Mucosa of descending colon (tissue), 3 donors: Measurements from ENCODE around the gene ADAMTS18. TPM values are rescaled to one million over a fixed set of nuclear protein-coding genes. Genes with fewer than 3 reads are reported as not detected.
"Not testable (repeated sequence)": the region's sequence is repeated elsewhere in the genome, so short reads cannot be mapped to it uniquely, and the experiment has no call there.

Source experiments
- ATAC-seq: fragments of 200-7000 bp; cut with Tn5 transposase; one replicate; pipeline ENCODE4 v1.9.1; 2020; ENCODE audit warnings: mild to moderate bottlenecking, moderate library complexity
- DNase-seq, 3 donors: peaks; one replicate each; pipeline ENCODE4 v3.0.0-alpha.2; 2020
- H3K36me3 ChIP-seq: fragments of 200-600 bp; one replicate; pipeline ENCODE4 v1.8.0; 2021; ENCODE audit warnings: low read depth, mild to moderate bottlenecking
- H3K4me1 ChIP-seq: fragments of 200-600 bp; one replicate; pipeline ENCODE4 v1.8.0; 2021; ENCODE audit warnings: low read depth, mild to moderate bottlenecking
- H3K4me3 ChIP-seq: fragments of 200-600 bp; one replicate; pipeline ENCODE4 v1.8.0; 2021; ENCODE audit warnings: mild to moderate bottlenecking
- H3K9me3 ChIP-seq: fragments of 200-600 bp; one replicate; pipeline ENCODE4 v1.8.0; 2021; ENCODE audit warnings: mild to moderate bottlenecking
- intact Hi-C, 2 donors: fragments of 100-400 bp; cut with DNase I in 1 of 2; cut with micrococcal nuclease in 1 of 2; formaldehyde crosslinking; loops; one replicate each; pipeline versions ENCODE4 v1.11.0 to v1.11.1; 2022; cut with DNase I, micrococcal nuclease
- total RNA-seq, 3 donors: library from RNA; stranded (reverse); fragmentation: NEBNext Ultra II Directional in 2 of 3; extraction: Animal tissue kit (Norgen Biotek cat#: 25700) in 2 of 3; gene quantifications; one replicate each; pipeline versions ENCODE4 v1.2.1 to v1.2.4, GENCODE V29; 2021 to 2023
- TF ChIP-seq, protein P1 (sequence below): fragments of 200-600 bp; IDR thresholded peaks from one replicate; pipeline ENCODE4 v1.8.0; 2022; ENCODE audit warnings: antibody characterized with exemption, mild to moderate bottlenecking
- donor health status: DM: no; HTN: no; CAD: no; lungs with moderate emphysema.
- donor health status: DM: no; HTN: no; CAD: no.
- donor health status: DM: no; HTN: yes; CAD: no.

The ADAMTS18 gene
- total RNA-seq, 3 donors from 2014 or later = 0.20 to 0.22 TPM; not detected in 1

DNA sequence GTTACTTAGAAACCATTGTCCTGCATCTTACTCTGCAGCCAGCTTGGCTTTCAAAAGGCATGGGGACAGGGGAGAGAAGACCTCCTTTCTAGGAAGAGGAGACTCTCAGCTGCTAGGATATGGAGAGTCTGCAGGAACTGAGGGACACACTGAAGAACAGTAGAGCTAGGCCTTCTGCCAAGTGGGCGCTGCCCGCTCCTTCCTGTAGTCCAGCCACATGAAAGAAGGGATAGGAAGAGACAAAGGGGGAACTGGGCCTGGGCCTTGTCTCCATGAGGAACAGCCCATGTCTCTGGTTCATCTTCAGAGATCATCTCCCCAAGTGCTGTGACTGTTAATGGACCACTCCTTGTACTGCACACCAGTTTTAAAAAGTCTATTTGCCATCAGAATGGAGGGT is 157.3 kb downstream of the ADAMTS18 start:
- intact Hi-C loops = no loop called here
- DNase-seq (no peak), ATAC-seq (no peak)
- no peaks in the 10 kb centered on the region for H3K4me1 ChIP-seq
- TF ChIP-seq, protein P1, sequence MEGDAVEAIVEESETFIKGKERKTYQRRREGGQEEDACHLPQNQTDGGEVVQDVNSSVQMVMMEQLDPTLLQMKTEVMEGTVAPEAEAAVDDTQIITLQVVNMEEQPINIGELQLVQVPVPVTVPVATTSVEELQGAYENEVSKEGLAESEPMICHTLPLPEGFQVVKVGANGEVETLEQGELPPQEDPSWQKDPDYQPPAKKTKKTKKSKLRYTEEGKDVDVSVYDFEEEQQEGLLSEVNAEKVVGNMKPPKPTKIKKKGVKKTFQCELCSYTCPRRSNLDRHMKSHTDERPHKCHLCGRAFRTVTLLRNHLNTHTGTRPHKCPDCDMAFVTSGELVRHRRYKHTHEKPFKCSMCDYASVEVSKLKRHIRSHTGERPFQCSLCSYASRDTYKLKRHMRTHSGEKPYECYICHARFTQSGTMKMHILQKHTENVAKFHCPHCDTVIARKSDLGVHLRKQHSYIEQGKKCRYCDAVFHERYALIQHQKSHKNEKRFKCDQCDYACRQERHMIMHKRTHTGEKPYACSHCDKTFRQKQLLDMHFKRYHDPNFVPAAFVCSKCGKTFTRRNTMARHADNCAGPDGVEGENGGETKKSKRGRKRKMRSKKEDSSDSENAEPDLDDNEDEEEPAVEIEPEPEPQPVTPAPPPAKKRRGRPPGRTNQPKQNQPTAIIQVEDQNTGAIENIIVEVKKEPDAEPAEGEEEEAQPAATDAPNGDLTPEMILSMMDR = no peak
- H3K36me3 ChIP-seq = no peaks in the 10 kb centered on the region
- no peaks in the 10 kb centered on the region for H3K9me3 ChIP-seq
- H3K4me3 ChIP-seq = no peak overlapping the region

DNA sequence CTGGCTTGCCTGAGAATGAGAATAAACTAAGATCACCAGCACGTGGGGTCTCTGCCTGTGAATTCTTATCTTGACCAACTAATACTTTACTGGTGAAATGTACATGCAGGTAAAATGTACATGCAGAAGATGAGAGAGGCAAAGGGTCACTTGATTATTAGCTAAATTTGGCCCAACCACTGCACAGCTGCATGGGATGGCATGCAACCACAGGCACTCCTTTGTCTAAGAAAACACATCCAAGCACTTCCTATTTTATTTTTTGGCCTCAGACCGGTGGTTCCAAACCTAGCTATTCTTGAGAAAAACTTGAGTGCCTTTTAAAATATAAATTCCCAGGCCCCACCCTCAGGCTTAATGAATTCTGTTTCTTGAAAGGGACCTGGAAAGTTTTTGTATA is 157.7 kb downstream of the ADAMTS18 start:
- ATAC-seq (no peak), DNase-seq (no peak)
- TF ChIP-seq, protein P1 = no peak
- Histone ChIP-seq H3K36me3 (no peaks in the 10 kb centered on the region), H3K4me1 (no peaks in the 10 kb centered on the region), H3K4me3 (no peak overlapping the region), H3K9me3 (no peaks in the 10 kb centered on the region)
- intact Hi-C loops = no loop called here

DNA sequence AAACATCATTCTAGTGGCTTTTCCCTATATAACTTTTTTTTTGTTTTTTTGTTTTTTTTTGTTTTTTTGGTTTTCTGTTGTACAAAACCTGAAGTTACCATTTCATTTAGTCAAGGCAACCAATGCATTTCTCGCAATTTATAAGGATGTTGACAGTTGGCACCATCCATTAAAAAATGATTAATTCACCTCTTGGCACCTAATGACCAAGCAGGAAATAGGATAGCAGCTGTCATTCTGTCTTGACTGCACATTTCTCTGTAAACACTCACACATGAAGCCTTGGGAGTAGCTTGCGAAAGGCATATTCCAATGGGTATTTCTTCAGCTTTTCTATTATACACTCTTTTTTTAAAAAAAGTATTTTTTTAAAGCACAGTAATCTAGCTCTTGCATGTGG is 158.2 kb downstream of the ADAMTS18 start:
- intact Hi-C loops = no loop called here
- ATAC-seq (no peak), DNase-seq (no peak)
- no peak overlapping the region for H3K4me3 ChIP-seq
- H3K36me3 ChIP-seq = no peaks in the 10 kb centered on the region
- no peaks in the 10 kb centered on the region for H3K4me1 ChIP-seq
- TF ChIP-seq, protein P1 = no peak
- no peaks in the 10 kb centered on the region for H3K9me3 ChIP-seq

DNA sequence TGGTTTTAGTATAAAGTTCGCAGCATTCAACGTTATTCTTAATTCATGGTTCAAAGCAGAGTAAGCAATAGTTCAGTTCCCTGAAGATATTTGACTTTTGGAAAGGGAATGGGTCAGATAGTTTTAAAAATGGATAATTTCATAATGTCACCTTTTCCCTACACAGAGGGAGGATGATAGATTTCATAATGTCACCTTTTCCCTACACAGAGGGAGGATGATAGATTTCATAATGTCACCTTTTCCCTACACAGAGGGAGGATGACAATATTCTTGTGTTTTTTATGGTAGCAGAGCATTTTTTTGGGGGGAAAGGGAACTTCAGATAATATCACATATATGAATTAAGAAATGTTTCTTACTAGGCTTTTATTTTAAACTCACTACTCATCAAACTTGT is 159.5 kb downstream of the ADAMTS18 start:
- H3K36me3 ChIP-seq, ATAC-seq, intact Hi-C loops, H3K9me3 ChIP-seq, DNase-seq, H3K4me1 ChIP-seq, H3K4me3 ChIP-seq: not testable (repeated sequence)

DNA sequence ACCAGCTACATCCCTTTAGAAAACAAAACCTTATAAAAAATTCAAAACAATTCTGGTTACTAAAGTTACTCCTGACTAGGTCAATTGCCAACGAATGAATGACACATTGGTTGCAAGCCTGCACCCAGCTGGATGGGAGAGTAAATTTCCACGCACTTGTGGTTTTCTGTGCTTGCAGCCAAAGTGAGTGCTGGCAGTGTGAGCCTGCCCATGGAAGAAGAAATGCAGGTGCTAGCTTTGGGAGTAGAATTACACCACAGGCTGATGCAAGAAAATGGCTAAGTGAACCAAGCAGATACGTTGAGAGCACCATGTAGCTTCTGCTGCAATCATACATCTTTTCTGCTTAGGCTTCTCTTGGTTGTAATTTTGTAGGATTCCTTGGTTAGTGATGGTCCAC is 161.0 kb downstream of the ADAMTS18 start:
- ATAC-seq (no peak), DNase-seq (no peak)
- intact Hi-C loops = no loop called here
- H3K36me3 ChIP-seq = no peaks in the 10 kb centered on the region
- no peaks in the 10 kb centered on the region for H3K4me1 ChIP-seq
- H3K4me3 ChIP-seq = no peak overlapping the region
- H3K9me3 ChIP-seq = no peaks in the 10 kb centered on the region
- TF ChIP-seq, protein P1 = no peak

DNA sequence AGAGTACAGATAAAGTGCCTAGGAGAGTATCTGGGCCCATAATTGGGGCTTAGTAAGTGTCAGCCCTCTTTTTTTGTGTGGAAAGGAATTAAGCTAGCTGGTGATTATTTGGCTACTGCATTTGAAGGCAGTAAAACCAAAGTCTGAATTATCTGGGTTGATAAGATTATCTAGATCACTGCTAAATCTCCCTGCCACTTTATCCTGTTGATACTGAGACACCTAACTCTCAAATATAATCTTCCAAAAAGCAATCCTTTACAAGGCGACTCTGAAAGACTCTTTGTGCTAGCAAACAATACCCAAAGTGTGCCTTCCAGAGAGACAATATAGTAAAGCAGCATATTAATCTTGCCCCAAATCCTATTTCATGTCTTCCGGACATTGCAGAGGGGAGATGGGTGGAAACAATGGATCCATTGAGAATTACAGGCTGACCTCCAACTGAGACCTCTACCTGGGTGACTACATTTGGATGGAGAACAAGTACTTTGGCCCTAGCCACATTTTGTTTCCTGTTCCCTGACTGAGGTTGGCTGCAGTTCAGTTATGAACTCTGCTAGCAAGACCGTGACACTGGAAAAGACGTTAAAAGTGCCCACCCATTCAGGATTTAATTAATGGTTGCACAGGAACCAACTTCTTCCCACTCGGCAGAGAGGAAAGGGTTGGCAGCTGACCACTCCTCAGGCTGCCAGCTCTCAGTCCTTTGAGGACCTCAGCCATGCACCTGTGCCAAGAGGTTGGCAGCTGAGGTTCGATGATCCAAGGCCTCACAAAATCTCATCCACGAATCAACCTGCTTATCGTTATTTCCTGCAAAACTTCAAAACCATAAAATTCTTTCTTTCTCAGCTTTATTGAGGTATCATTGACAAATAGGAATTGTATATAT is 163.1 kb downstream of the ADAMTS18 start:
- Histone ChIP-seq H3K36me3 (no peaks in the 10 kb centered on the region), H3K4me1 (no peaks in the 10 kb centered on the region), H3K9me3 (no peaks in the 10 kb centered on the region), H3K4me3 (no peak overlapping the region)
- no peak for DNase-seq
- ATAC-seq = no peak
- intact Hi-C loops = no loop called here
- TF ChIP-seq, protein P1 = no peak

DNA sequence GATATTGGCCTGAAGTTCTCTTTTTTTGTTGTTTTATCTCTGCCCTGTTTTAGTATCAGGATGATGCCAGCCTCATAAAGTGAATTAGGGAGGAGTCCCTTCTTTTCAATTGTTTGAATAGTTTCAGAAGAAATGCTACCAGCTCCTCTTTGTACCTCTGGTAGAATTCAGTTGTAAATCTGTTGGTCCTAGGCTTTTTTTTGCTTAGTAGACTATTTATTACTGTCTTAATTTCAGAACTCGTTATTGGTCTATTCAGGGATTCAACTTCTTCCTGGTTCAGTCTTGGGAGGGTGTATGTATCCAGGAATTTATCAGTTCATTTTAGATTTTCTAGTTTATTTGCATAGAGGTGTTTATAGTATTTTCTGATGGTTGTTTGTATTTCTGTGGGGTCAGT is 168.6 kb downstream of the ADAMTS18 start:
- H3K9me3 ChIP-seq, H3K36me3 ChIP-seq, H3K4me1 ChIP-seq, DNase-seq, ATAC-seq, H3K4me3 ChIP-seq, intact Hi-C loops: not testable (repeated sequence)
